ENCODE measurements around the gene PARVB.
A peak's percentile ranks its signal among the peaks of the same experiment; 100 is the strongest.
"Not testable (repeated sequence)": the region's sequence is repeated elsewhere in the genome, so short reads cannot be mapped to it uniquely, and the experiment has no call there.

The PARVB gene

GRCh38 chr22:43998679-43999264 lies 25.3 kb upstream of the PARVB start:
- DNase-seq (ENCODE audit: low read depth): no peak

GRCh38 chr22:43999378-43999777 lies 24.7 kb upstream of the PARVB start:
- no peak for DNase-seq (ENCODE audit: low read depth)

GRCh38 chr22:44000123-44000522 lies 24.0 kb upstream of the PARVB start:
- no peak for DNase-seq (ENCODE audit: low read depth)

- DNase-seq (ENCODE audit: low read depth): no peak
Observed at GRCh38 chr22:44001521-44001920, 22.6 kb upstream of the PARVB start.

- DNase-seq (ENCODE audit: low read depth): no peak
Observed at GRCh38 chr22:44002324-44002723, 21.8 kb upstream of the PARVB start.

- no peak for DNase-seq (ENCODE audit: low read depth)
Observed at GRCh38 chr22:44002997-44003396, 21.1 kb upstream of the PARVB start.

- no peak for DNase-seq (ENCODE audit: low read depth)
Observed at GRCh38 chr22:44003405-44004103, 20.5 kb upstream of the PARVB start.

- DNase-seq (ENCODE audit: low read depth): no peak
Observed at GRCh38 chr22:44004104-44004460, 20.0 kb upstream of the PARVB start.

GRCh38 chr22:44005524-44005923 lies 18.6 kb upstream of the PARVB start:
- DNase-seq (ENCODE audit: low read depth): no peak

- DNase-seq (ENCODE audit: low read depth): no peak
Observed at GRCh38 chr22:44012162-44012561, 11.9 kb upstream of the PARVB start.

GRCh38 chr22:44012591-44012990 lies 11.5 kb upstream of the PARVB start:
- no peak for DNase-seq (ENCODE audit: low read depth)

GRCh38 chr22:44014241-44014640 lies 9.9 kb upstream of the PARVB start:
- DNase-seq (ENCODE audit: low read depth): no peak

GRCh38 chr22:44016586-44016985 lies 7.5 kb upstream of the PARVB start:
- DNase-seq (ENCODE audit: low read depth): not testable (repeated sequence)

- no peak for DNase-seq (ENCODE audit: low read depth)
Observed at GRCh38 chr22:44018594-44018993, 5.5 kb upstream of the PARVB start.

- no peak for DNase-seq (ENCODE audit: low read depth)
Observed at GRCh38 chr22:44019416-44019815, 4.7 kb upstream of the PARVB start.

GRCh38 chr22:44019846-44020245 lies 4.3 kb upstream of the PARVB start:
- no peak for DNase-seq (ENCODE audit: low read depth)

- no peak for DNase-seq (ENCODE audit: low read depth)
Observed at GRCh38 chr22:44020981-44021380, 3.1 kb upstream of the PARVB start.

- peak; percentile 20 for DNase-seq (ENCODE audit: low read depth)
Observed at GRCh38 chr22:44023404-44024287, 456 bp upstream of the PARVB start.

- DNase-seq (ENCODE audit: low read depth): no peak
Observed at GRCh38 chr22:44025171-44026065, 1.3 kb downstream of the PARVB start.

- DNase-seq (ENCODE audit: low read depth): no peak
Observed at GRCh38 chr22:44026066-44026629, 2.0 kb downstream of the PARVB start.

GRCh38 chr22:44026630-44027511 lies 2.8 kb downstream of the PARVB start:
- peak; percentile 50 for DNase-seq (ENCODE audit: low read depth)

Measured in activated T-cell treated with anti-CD3 and anti-CD28 coated beads for 24 hours (primary cell).